SK-N-SH (cell line): Measurements from ENCODE around the gene WWOX. TPM values are rescaled to one million over a fixed set of nuclear protein-coding genes. Genes with fewer than 3 reads are reported as not detected.

Experiments used
- CTCF ChIA-PET: fragments of 300-600, 350-600 bp; formaldehyde crosslinking; extraction: SDS; loops from one replicate; lab custom pipeline; 2021; lab: Yijun Ruan, JAX
- POLR2A ChIA-PET: fragments of 350-600 bp; sonication (Branson Sonifier 250); formaldehyde crosslinking; extraction: SDS; loops from one replicate; lab custom pipeline; 2020; ENCODE audit warnings: antibody characterized with exemption, inconsistent platforms; lab: Yijun Ruan, JAX
- DNase-seq: peaks from one replicate; pipeline ENCODE4 v3.0.0; 2012
- H2AFZ ChIP-seq: fragments of 200-600 bp; sonication (generic); 2 replicates; pipeline ENCODE4 v1.8.1; 2016; ENCODE audit warnings: antibody characterized with exemption, mild to moderate bottlenecking, low read depth
- H3F3A ChIP-seq: fragments of 200-600 bp; sonication (generic); replicated peaks from 2 replicates; pipeline ENCODE3; 2016; ENCODE audit warnings: antibody characterized with exemption, mild to moderate bottlenecking; ENCODE audit not compliant: insufficient read depth
- H3K27ac ChIP-seq, 2 experiments: fragments of 200-500 bp in 1 of 2; fragments of 200-600 bp in 1 of 2; sonication (Bioruptor generic) in 1 of 2; sonication (generic), shearing (Covaris generic) in 1 of 2; 2 replicates each; pipeline versions ENCODE4 v1.5.1 to v1.6.1; 2014 to 2016; ENCODE audit warnings: low read depth in 2 of 2, inconsistent platforms in 1 of 2, low read length in 1 of 2, mild to moderate bottlenecking in 1 of 2, mixed read lengths in 1 of 2
- H3K27me3 ChIP-seq: fragments of 200-600 bp; sonication (generic), shearing (Covaris generic); 2 replicates; pipeline ENCODE4 v1.6.1; 2016; ENCODE audit warnings: mixed run types; ENCODE audit not compliant: insufficient read depth
- H3K36me3 ChIP-seq, 2 experiments: fragments of 200-500 bp in 1 of 2; fragments of 200-600 bp in 1 of 2; sonication (Bioruptor generic) in 1 of 2; sonication (generic) in 1 of 2; replicated peaks in 1 of 2; 2 replicates each; pipeline versions ENCODE3 to v1.5.1; 2014 to 2016; ENCODE audit warnings: low read length in 1 of 2, mild to moderate bottlenecking in 1 of 2; ENCODE audit not compliant: insufficient read depth in 2 of 2, control insufficient read depth in 1 of 2
- H3K4me1 ChIP-seq, 2 experiments: fragments of 200-500 bp in 1 of 2; fragments of 200-600 bp in 1 of 2; sonication (Bioruptor generic) in 1 of 2; sonication (generic), shearing (Covaris generic) in 1 of 2; 2 replicates each; pipeline versions ENCODE4 v1.5.1 to v1.6.1; 2014 to 2016; ENCODE audit warnings: low read depth in 1 of 2, low read length in 1 of 2, mixed run types in 1 of 2; ENCODE audit not compliant: insufficient read depth in 2 of 2, control insufficient read depth in 1 of 2
- H3K4me2 ChIP-seq: fragments of 200-600 bp; sonication (generic), shearing (Covaris generic); 2 replicates; pipeline ENCODE4 v1.6.1; 2017; ENCODE audit warnings: mixed run types
- H3K4me3 ChIP-seq, 2 experiments: fragments of 200-500 bp in 1 of 2; fragments of 200-600 bp in 1 of 2; sonication (Bioruptor generic) in 1 of 2; sonication (generic), shearing (Covaris generic) in 1 of 2; 2 replicates each; pipeline versions ENCODE4 v1.5.1 to v1.8.1; 2014 to 2016; ENCODE audit warnings: low read depth in 2 of 2, inconsistent platforms in 1 of 2, low read length in 1 of 2, mild to moderate bottlenecking in 1 of 2, mixed read lengths in 1 of 2, moderate library complexity in 1 of 2
- H3K79me2 ChIP-seq: fragments of 200-600 bp; sonication (generic); 2 replicates; pipeline ENCODE4 v1.8.1; 2017; ENCODE audit warnings: mild to moderate bottlenecking; ENCODE audit not compliant: insufficient read depth
- H3K9ac ChIP-seq: fragments of 200-600 bp; sonication (generic); 2 replicates; pipeline ENCODE4 v1.6.1; 2017; ENCODE audit warnings: mixed run types
- H3K9me2 ChIP-seq: fragments of 200-600 bp; sonication (generic); 2 replicates; pipeline ENCODE4 v1.6.1; 2017; ENCODE audit warnings: mixed run types
- H3K9me3 ChIP-seq: fragments of 200-600 bp; sonication (generic); 2 replicates; pipeline ENCODE4 v1.6.1; 2017; ENCODE audit warnings: mixed run types, mild to moderate bottlenecking, moderate library complexity
- H4K20me1 ChIP-seq: fragments of 200-600 bp; sonication (generic); 2 replicates; pipeline ENCODE4 v1.6.1; 2017; ENCODE audit warnings: mild to moderate bottlenecking, mixed run types; ENCODE audit not compliant: insufficient read depth
- ELF1 ChIP-seq: IDR thresholded peaks from 2 replicates; pipeline ENCODE4 v1.4.0; 2012
- FOXM1 ChIP-seq: IDR thresholded peaks from 2 replicates; pipeline ENCODE4 v1.4.0; 2012; ENCODE audit warnings: low read depth, mild to moderate bottlenecking
- GATA2 ChIP-seq: sonication (generic); formaldehyde crosslinking; IDR thresholded peaks from 2 replicates; pipeline ENCODE4 v1.5.0; 2020; ENCODE audit warnings: mild to moderate bottlenecking, missing genetic modification reagents
- JUND ChIP-seq: IDR thresholded peaks from 2 replicates; pipeline ENCODE4 v1.4.0; 2012
- MXI1 ChIP-seq: IDR thresholded peaks from 2 replicates; pipeline ENCODE4 v1.6.1; 2012; ENCODE audit warnings: mild to moderate bottlenecking, low read depth, low read length, improper control_type of control experiment
- POLR2AphosphoS5 ChIP-seq: IDR thresholded peaks from 2 replicates; pipeline ENCODE4 v1.6.1; 2012; ENCODE audit warnings: low read depth, low read length
- RAD21 ChIP-seq: IDR thresholded peaks from 2 replicates; pipeline ENCODE4 v1.6.1; 2012; ENCODE audit warnings: mild to moderate bottlenecking, low read length
- RFX5 ChIP-seq: IDR thresholded peaks from 2 replicates; pipeline ENCODE4 v1.6.1; 2012; ENCODE audit warnings: mild to moderate bottlenecking, improper control_type of control experiment, low read length
- SMC3 ChIP-seq: IDR thresholded peaks from 2 replicates; pipeline ENCODE4 v1.6.1; 2012; ENCODE audit warnings: low read depth, low read length, improper control_type of control experiment
- TAF1 ChIP-seq: IDR thresholded peaks from 2 replicates; pipeline ENCODE4 v1.6.1; 2012; ENCODE audit warnings: low read depth, mild to moderate bottlenecking, low read length, moderate library complexity, borderline replicate concordance
- TEAD4 ChIP-seq: IDR thresholded peaks from 2 replicates; pipeline ENCODE4 v1.4.0; 2012; ENCODE audit warnings: mild to moderate bottlenecking, borderline replicate concordance; ENCODE audit not compliant: insufficient read depth
- USF2 ChIP-seq: fragments of 150-350 bp; IDR thresholded peaks from 2 replicates; pipeline ENCODE4 v1.6.1; 2017; ENCODE audit warnings: antibody characterized with exemption, low read length, low read depth, borderline replicate concordance
- YY1 ChIP-seq: IDR thresholded peaks from 2 replicates; pipeline ENCODE4 v1.4.0; 2012; ENCODE audit warnings: low read depth, mild to moderate bottlenecking
- WGBS: methylation state at CpG from one replicate; pipeline ENCODE4 v1.1.6; 2017; ENCODE audit warnings: low lambda C conversion rate; 5-methylcytosine and 5-hydroxymethylcytosine counted together
- polyA plus RNA-seq, 3 experiments: library from polyadenylated mRNA; depleted of rRNA; stranded (reverse); fragments of >200 nt; gene quantifications; 2 replicates each; pipeline ENCODE4 v1.2.3, GENCODE V29; 2012
- TF ChIP-seq, protein P1 (sequence below): IDR thresholded peaks from 2 replicates; pipeline ENCODE4; 2012

The WWOX gene
- polyA plus RNA-seq, 1 of the 3 experiments (the other 2 are of a cell fraction), result 10.8 TPM

DNA sequence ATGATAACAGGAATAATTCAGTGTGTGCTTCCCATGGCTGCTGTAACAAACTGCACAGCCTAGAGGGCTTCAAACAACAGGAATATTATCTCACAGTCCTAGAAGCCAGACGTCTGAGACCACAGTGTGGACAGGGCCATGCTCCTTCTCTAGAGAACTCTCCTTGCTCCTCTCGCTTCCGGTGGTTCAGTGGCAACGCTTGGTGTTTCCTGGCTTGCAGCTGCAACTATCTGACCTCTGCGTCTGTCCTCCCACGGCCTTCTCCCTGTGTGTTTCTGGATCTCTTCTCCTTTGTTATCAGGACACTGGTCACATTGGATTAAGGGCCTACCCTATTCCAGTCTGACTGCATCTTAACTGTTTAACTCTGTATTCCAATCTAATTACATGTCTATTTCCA, 1086.7 kb downstream of the WWOX start:
- no peaks in the 10 kb centered on the region for H3K36me3 ChIP-seq
- no peaks in the 10 kb centered on the region for H3K79me2 ChIP-seq
- H3F3A ChIP-seq, result no peaks in the 10 kb centered on the region
- no peak for DNase-seq
- no peaks in the 10 kb centered on the region for H3K27me3 ChIP-seq
- H4K20me1 ChIP-seq, result no peaks in the 10 kb centered on the region
- ChIA-PET CTCF (no interaction called here), POLR2A (no interaction called here)
- 40% methylated on average over 6 of the region's 6 CpGs for WGBS
- H3K9ac ChIP-seq, result no peak overlapping the region
- H3K4me1 ChIP-seq, result peaks cover 0 to 5% of the 10 kb centered on the region in 2 experiments; a peak in 1 of 4 replicates
- no peak overlapping the region for H3K27ac ChIP-seq
- H3K9me2 ChIP-seq, result no peaks in the 10 kb centered on the region
- H3K9me3 ChIP-seq, result peaks cover under 1% of the 10 kb centered on the region; the same call in 1 of the 2 replicates
- TF ChIP-seq GATA2 (CRISPR knock-in tag) (no peak), FOXM1 (no peak), USF2 (no peak), POLR2AphosphoS5 (no peak), RAD21 (no peak), YY1 (no peak), ELF1 (no peak), SMC3 (no peak)
- TF ChIP-seq, protein P1, sequence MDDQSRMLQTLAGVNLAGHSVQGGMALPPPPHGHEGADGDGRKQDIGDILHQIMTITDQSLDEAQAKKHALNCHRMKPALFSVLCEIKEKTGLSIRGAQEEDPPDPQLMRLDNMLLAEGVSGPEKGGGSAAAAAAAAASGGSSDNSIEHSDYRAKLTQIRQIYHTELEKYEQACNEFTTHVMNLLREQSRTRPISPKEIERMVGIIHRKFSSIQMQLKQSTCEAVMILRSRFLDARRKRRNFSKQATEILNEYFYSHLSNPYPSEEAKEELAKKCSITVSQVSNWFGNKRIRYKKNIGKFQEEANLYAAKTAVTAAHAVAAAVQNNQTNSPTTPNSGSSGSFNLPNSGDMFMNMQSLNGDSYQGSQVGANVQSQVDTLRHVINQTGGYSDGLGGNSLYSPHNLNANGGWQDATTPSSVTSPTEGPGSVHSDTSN, result no peak
- H3K4me2 ChIP-seq, result no peak overlapping the region
- no peak overlapping the region for H3K4me3 ChIP-seq
- no peak overlapping the region for H2AFZ ChIP-seq

GRCh38 chr16:79188115-79188738, 1088.8 kb downstream of the WWOX start:
- Histone ChIP-seq H3K9me2 (no peaks in the 10 kb centered on the region), H3K4me2 (no peak overlapping the region), H3K4me1 (peaks cover 0 to 5% of the 10 kb centered on the region in 2 experiments; a peak in 1 of 4 replicates), H3K9ac (no peak overlapping the region), H2AFZ (no peak overlapping the region)
- POLR2A ChIA-PET, result no interaction called here
- no peak for TF ChIP-seq TAF1
- TF ChIP-seq RFX5, result no peak
- no peak for TF ChIP-seq YY1
- no peak for TF ChIP-seq TEAD4
- no peak for TF ChIP-seq JUND
- no peak for TF ChIP-seq MXI1
- TF ChIP-seq, all 33 proteins: peak for 0
- DNase-seq, result no peak
- WGBS, result 49% methylated on average over 13 of the region's 13 CpGs
- CTCF ChIA-PET, result no interaction called here
- Histone ChIP-seq H3F3A (no peaks in the 10 kb centered on the region), H3K4me3 (no peak overlapping the region), H3K79me2 (no peaks in the 10 kb centered on the region), H3K36me3 (no peaks in the 10 kb centered on the region), H3K27ac (no peak overlapping the region), H3K27me3 (no peaks in the 10 kb centered on the region), H4K20me1 (no peaks in the 10 kb centered on the region), H3K9me3 (no peaks in the 10 kb centered on the region)
